NCI-H1048 (cell line): ENCODE measurements around the gene REPS1.
"Not testable (repeated sequence)": the region's sequence is repeated elsewhere in the genome, so short reads cannot be mapped to it uniquely, and the experiment has no call there.

ENCODE experiments used
- DNase-seq: peaks from one replicate; lab custom pipeline; 2025; lab: John Stamatoyannopoulos, UW

Gene REPS1

DNA sequence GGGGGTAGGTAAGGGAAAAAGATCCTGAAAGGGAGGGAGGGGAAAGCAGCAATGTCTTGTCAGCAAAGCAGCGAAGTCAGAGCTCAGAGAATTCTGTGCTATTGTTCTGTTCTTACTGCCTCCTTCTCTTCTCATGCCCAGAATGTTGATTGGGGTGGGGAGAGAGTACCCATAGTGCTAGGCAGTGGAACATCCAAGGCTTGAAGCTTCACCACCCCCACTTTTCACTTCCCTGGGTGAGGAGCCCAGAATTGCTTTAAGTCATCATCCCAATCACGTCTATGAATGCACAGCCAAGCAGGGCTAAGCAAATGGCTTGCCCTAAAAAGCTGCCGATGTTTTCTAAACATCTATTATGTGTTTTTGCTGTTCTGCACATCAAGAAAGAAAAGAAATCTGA, 16.5 kb downstream of the REPS1 start:
- DNase-seq = no peak

DNA sequence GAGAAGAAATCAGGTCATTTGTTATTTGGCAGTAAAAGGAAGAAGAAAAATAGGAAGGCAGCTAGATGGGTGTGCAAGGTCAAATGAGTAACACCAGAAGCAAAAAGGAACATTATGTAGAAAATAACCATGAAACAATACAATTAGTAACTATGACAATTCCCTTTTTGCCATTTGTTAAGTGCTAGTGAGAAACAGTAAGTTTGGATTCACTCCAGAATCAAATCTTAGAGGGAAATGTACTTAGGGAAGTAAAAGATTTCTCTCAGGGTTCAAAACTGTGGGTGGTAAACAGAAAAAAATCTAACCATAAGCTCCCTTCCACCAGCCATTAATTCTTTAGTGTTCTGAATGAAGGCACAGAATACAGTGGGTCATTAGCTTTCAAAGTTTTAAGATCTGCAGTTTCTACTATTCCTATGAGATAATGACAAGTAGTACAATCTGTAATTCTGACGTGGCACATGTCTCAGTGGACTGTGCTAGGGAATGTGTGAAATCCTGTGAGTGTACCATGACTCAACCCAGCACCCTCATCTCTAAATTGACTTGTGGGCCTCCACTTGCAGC, 17.1 kb downstream of the REPS1 start:
- DNase-seq = no peak

DNA sequence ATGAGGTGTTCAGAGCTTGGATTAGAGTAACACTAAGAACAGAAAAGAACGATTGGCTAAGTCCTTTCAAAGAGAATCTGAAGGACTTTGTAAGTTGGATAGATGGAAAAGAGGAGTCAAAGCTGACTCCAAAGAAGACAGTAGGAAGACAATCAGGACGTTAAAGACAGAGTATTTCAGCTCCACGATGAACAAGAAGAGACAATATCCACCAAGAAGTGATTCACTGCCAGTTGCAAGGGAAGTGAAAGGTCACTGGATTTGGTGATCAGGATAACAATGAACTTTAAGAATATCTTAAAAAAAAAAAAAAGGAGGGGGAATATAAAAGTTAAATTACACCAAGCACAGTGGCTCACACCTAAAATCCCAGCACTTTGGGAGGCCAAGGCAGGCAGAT, 17.9 kb downstream of the REPS1 start:
- DNase-seq = no peak

DNA sequence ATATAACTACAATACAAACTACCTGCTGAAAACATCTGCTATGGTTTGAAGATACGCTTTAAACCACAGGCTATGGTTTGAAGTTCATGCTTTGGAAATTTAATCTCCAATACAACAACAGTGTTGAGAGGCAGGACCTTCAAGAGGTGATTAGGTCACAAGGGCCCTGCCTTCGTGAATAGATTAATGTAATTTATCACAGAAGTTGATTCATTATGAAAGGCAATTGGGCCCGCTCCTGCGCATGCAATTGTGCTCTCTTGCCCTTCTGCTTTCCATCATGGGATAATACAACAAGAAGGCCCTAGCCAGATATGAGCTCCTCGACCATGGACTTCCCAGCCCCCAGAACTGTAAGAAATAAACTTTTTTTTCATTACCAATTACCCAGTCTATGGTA, 21.2 kb downstream of the REPS1 start:
- no peak for DNase-seq

DNA sequence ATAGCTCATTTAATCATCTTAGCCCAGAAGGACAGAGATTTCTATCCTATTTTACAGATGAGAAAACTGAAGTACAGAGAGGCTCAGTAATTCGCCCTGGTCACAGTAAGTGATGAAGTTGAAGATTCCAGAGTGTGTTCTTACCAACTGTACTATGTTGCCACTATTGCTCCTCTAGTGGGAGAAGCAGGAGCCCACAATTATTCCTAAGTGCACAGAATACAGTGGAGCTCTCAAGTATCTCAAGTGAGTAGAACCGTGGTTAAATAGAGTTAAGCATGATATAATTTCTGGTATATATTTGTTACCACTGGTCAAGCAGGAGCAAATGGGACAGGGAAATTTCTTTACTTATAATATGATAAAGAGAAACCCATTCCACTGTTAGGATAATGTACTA, 22.1 kb downstream of the REPS1 start:
- DNase-seq = no peak

DNA sequence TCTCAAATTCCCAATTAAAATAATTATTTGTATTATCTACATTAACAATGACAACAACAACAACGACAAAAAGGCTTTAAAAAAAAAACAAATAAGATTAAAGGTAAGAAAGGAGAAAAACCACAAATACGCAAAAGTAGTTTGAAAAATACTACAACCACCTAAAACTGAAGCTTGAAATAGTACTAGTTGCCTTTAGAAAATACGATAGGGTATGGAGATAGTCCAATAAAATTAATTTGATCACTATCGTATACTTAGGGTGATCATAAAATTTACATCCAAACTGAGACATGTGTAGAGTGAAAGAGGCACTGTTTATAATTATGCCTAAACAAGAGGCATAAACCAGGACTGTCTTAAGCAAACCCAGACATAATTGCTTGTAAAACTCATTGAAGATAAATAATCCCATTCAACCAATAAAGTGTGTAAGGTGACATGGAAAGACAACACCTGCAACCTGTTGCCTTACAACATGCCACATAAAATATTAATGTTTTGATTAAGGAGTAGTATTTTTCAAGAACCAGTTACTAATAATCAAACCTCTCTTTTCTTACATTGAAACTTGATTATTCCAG, 22.7 kb downstream of the REPS1 start:
- DNase-seq = no peak

DNA sequence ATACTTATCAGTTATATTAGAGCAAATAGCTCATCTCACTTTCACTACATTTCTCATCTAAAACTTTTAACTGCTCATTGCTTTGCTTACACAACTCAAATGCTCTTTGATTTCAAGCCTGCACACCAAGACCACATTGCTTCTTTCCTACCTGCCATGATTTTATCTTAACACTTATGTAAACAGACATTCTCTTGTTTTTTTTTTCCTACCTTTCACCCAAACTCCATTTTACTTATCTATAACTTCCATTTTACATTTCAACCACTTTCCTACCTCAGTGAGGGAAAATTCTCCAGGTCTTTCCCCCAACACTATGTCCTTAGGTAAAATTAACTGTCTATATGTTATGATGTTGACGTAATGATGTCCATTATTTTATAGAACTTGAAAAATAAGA, 24.0 kb downstream of the REPS1 start:
- DNase-seq = no peak

DNA sequence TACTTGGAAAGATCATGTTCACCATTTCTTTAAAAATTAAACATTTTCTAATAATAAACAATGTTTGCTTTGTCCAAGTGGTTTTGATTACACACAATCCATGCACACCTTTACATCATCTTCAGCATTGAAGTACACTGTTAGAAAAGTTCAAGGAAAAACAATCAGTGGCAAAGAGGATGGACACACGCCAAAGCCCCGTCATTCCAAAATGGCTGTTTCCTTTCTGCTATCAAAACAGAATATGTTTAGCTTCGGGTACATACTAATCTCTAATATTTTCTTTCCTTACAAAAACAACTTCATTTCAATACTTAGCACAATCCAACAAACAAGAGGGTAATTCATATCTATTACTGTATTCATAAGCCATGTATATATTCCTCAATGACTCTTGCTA, 24.5 kb downstream of the REPS1 start:
- no peak for DNase-seq

DNA sequence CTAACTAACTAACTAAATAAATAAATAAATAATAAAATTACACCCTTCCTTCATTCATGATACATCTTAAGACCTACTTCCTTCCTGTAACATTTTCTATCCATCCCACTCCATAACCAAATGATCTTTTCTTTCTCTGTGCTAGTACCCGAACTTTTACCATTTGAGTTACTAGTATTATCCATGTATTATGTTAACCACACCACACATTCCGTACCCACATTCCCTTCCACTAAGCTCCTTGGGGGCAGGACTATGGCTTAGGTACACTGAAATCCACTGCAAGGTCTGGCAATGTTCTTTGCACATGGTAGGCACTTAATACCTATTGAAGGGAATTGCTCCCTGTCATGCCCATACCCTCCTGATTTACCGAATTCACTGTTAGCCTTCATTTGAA, 24.9 kb downstream of the REPS1 start:
- DNase-seq = no peak

DNA sequence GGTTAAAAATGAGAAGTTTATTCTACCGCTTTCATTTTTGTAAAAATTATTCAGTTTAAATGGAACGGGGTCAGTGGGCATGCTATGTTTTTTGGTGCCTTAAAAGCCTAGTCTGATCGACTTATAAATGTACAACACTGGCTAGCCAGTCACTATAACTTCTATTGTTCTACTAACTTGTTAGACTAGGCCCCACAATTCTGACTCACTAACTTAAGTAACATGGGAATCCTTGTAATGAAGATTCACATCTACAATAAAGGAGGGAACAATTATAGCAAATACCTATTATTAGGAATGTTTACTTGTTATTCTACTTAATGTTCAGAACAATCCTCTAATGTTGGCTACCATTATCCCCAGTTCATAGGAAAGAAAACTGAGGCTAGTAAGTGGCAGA, 28.5 kb downstream of the REPS1 start:
- DNase-seq = no peak

DNA sequence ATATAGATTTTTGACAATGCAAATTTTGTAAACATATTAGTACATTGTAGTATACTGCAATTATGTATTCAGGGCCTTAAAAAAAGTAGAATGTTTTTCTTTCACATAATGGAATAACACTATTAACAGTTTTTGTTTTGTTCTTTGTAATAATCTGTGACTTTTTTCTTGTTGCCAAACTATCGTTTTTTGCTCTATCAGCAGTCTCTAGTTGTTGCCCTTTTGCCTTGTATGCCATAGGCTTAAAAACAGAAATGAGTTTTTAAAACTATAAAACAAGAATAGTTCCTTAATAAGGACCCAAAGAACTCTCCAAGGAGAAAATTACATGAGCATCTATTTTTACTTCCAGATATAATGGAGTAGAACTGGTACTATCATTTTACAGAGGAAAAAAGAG, 29.5 kb downstream of the REPS1 start:
- DNase-seq = no peak

DNA sequence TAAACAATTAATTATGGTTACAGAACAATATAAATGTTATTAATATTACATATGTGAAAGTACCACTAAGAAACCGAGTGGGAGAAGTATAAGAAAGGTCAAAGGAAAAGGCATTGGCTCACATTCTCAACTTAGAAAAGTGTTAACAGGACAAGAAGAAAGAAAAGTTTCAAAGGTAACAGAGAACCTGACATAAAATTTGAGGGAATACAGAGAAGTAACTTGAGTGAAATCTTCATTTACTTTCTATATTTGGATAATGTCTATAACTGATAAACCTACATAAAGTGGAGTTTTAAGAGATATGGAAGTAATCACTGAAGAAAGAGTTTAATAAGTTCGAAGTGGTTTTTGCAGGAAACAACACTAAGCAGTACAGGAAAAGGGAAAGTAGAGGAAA, 30.1 kb downstream of the REPS1 start:
- DNase-seq = no peak

DNA sequence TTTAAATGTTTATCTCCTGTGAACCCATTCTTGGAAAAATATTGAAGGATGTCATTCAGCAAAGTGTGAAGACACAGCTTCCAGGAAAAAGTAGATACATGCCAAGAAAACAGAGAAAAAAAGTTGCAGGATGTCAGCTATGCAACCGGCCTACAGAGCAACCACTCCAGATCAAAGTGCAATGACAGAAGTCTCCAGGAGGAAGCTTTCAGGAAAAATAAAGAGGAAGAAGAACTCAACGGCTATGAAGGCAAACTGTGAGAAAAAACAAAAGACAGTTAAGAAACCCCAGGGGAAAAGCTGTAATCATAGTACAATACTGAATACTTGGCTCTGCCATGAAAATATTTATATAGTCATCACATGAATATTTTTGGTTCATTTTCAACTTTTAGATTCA, 30.6 kb downstream of the REPS1 start:
- no peak for DNase-seq

DNA sequence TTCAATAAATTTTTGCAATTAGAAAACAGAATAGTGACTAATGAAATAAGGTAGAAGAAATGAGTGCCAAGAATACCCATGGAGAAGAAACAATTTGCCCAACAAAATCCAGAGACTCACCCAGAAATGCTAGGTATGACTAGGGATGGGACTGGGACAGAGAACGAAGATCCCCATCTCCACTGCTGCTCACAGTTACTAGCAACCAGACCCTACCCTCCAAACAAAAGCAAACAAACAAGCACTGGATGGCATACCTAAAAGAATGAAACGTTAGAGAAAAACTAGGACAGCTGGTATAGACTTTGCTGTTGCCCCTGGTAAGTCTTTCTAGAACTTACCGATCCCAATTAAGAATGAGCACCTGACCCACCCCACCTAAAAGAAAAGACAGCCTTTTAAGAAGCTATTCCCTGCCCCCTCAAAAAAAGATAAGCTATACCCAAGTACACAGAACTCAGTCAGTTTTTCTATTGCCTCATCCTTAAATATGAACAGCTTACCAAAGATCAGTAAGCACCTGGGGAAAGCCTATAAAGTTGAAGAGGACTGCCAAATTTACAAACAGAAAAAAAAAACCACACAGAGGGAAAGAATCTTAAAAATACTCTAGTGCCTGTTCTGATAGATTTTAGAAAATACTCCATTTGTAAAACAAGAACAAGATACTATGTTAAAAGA, 31.7 kb downstream of the REPS1 start:
- no peak for DNase-seq

DNA sequence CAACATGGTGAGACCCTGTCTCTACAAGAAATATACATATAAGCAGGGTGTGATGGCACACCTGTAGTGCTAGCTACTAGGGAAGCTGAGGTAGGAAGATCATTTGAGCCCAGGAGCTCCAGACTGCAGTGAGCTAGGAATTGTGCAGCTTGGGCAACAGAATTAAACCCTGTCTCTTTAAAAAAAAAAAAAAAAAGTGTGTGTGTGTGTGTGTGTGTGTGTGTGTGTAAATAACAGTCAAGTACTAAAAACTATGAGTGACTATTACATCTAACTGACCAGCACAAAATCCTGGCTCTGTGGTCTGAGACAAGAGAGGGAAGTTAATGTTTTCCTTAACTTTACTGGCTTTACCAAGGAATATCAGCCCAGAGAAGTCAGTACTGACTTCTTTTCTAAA, 32.8 kb downstream of the REPS1 start:
- no peak for DNase-seq

DNA sequence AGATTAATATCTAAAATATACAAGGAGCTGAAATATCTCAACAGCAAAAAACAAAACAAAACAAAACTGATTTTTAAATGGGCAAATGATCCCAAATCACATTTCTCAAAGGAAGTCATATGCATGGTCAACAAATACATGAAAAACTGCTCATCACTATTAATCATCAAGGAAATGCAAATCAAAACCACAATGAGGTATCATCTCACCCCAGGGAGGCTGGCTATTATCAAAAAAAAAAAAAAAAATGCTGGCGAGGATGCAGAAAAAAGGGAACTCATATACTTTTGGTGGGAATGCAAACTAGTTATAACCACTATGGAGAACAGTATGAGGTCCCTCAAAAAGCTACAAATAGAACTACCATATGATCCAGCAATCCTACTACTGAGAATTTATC, 34.6 kb downstream of the REPS1 start:
- DNase-seq = no peak

DNA sequence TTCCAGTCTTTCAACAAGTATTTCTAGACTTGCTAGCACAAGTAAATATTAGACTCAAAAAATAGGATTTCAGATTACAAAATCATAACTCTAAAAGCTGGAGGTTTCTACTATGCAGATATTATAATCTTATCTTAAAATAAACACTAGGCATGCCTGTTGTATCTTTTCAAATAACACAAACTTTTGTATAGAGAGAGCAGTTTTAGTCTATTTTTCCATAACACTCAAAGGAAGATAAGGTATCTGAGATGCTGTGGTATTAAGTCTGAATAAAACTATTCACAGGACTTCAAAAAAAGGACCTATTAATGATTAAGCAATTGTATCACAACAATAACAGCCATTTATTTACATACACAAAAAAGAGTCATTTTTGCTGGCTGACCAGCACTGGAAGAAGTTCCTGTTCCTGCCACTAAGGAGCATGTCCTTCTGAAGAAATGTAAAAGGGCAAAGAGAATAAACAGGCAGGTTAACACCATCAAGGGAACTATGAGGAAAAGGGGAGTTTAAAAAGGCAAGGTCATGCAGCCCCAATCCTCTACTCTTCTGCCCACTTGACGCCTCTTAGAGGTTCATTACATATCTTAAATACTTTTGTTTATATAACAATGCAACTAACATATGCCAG, 39.4 kb downstream of the REPS1 start:
- DNase-seq = no peak

DNA sequence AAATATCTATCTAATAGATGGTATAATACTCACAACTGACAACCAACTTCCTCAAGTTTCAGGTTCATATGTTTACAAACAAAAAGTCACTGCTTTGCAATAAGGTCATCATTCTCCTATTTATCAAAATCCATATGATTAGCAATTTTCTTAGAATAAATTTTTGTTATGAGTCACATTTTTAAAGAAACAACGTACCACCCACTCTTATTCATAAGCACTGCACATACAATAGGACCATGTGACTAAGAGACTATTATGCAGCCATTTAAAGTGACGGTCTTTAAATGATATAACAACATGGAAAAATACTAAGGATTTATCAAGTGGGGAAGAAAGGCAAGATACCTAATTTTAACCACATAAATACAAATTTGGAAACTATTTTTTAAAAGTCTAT, 40.0 kb downstream of the REPS1 start:
- no peak for DNase-seq

DNA sequence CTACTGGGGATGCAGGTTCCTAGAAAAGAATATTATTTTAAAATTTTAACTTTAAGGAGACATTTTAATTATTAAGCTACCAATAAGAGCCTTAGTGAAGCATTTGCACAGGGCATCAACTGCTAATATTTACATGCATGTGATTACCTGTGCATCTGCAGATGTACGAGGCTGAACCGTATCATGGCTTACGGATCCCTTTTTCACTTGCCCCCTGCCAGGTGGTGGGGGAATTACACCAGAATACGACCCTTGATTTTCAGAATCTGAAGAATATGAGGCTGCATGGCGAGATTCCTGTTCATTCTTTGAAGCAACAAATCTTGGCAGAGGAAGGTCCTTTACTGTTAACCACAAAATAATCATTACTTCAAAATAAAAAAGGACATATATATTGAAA, 42.7 kb downstream of the REPS1 start:
- no peak for DNase-seq

DNA sequence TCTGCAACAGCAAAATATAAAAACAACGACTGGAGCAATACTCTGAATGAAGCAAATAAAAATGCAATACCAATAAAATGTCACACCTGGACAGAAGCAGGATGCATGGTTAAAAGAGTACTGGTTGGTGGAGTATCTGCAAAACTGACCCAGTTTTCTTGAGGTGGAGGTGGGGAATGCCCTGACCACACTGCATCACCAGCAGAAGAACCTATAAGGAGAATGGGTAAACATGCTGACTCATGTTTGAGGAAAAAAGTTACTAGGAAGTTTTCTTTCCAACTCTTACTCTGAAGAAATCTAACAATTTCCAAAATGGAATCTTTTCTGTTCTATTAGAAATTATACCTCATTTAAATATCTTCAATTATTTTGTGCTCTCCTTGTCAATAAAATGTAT, 43.6 kb downstream of the REPS1 start:
- no peak for DNase-seq

DNA sequence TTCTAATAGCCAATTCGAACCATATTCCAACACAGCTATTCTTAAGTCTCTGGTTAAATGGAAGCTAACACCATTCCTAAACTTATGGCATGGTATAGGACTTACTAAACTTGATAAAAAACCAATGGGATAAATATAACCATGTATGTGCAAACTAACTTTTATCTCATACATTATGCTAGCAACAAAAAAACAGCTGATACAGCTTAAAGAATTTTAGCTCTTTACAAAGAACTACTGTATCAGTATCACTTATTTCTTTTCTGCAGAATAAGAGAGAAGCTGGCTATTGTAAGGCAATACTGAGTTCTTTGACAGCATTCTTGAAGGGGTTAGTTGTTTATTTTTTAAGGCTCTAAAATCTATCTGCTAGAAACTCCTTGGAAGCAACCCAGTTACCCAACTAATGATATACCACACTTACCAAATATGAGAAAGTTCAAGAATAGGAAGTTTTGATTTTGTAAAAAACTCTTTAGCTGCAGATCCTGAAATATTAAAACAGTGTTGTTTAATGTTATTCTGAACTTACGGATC, 44.9 kb downstream of the REPS1 start:
- no peak for DNase-seq

DNA sequence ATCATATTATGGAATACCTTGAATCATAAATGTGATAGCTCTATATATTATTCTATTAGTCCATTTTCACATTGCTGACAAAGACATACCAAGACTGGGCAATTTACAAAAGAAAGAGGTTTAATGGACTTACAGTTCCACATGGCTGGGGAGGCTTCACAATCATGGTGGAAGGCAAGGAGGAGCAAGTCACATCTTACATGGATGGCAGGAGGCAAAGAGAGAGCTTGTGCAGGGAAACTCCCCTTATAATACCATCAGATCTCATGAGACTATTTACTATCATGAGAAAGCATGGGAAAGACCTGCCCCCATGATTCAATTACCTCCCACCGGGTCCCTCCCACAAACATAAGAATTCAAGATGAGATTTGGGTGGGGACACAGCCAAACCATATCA, 51.2 kb downstream of the REPS1 start:
- not testable (repeated sequence) for DNase-seq

DNA sequence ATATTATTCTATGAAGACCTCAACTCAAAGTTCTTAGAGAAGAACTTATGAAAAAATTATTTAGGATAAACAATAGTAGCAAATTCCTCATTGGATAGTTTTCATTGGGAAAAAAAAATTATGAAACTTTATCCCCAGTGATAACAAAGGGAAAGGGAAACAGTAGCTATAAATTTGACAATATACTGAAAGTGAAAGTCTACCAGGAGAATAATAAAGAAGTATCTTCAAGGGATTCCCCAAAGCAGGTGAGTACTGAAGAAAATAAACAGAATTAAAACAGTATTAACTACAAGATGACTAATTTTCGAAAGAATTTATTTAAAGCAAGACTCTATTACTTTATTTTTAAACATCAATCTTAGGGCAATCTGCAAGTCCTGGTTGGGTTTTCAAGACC, 56.4 kb downstream of the REPS1 start:
- no peak for DNase-seq
